Kidney (tissue), 14 donors: ENCODE results near the gene CCR5. TPM values are rescaled to one million over a fixed set of nuclear protein-coding genes. Genes with fewer than 3 reads are reported as not detected.

Experiments used
- DNase-seq, 5 donors: peaks; one replicate each; pipeline ENCODE4 v3.0.0-alpha.2; 2013 to 2020
- FAIRE-seq: peaks from 2 replicates; lab custom pipeline; 2012; peaks lifted over from hg19 to GRCh38; lab: Jason Lieb, UNC
- H3K27ac ChIP-seq, 2 donors: one replicate each; pipeline ENCODE4 v1.7.0; 2013; ENCODE audit warnings: low read depth in 2 of 2, low read length in 2 of 2, inconsistent platforms in 1 of 2
- H3K27me3 ChIP-seq: one replicate; pipeline ENCODE4 v1.7.1; 2013; ENCODE audit warnings: low read length, inconsistent platforms; ENCODE audit not compliant: control insufficient read depth, insufficient read depth
- H3K36me3 ChIP-seq, 3 donors: one replicate each; pipeline versions ENCODE4 v1.7.0 to v1.7.1; 2013; ENCODE audit warnings: low read length in 3 of 3, control low read depth in 1 of 3, inconsistent platforms in 1 of 3; ENCODE audit not compliant: insufficient read depth in 3 of 3, control insufficient read depth in 2 of 3
- H3K4me1 ChIP-seq, 3 donors: one replicate each; pipeline versions ENCODE4 v1.7.0 to v1.7.1; 2013; ENCODE audit warnings: low read length in 3 of 3, inconsistent platforms in 1 of 3, low read depth in 1 of 3; ENCODE audit not compliant: control insufficient read depth in 2 of 3, insufficient read depth in 2 of 3
- H3K4me3 ChIP-seq, 3 donors: one replicate each; pipeline versions ENCODE4 v1.7.0 to v1.8.1; 2013; ENCODE audit warnings: low read length in 3 of 3, control low read depth in 1 of 3, inconsistent platforms in 1 of 3
- H3K9ac ChIP-seq, 3 donors: one replicate each; pipeline versions ENCODE4 v1.7.0 to v1.7.1; 2013; ENCODE audit warnings: low read length in 3 of 3, control low read depth in 1 of 3, inconsistent platforms in 1 of 3
- H3K9me3 ChIP-seq, 3 donors: one replicate each; pipeline versions ENCODE4 v1.7.0 to v1.7.1; 2013; ENCODE audit warnings: low read length in 3 of 3, control low read depth in 1 of 3, inconsistent platforms in 1 of 3; ENCODE audit not compliant: control insufficient read depth in 2 of 3, insufficient read depth in 1 of 3
- intact Hi-C: fragments of 100-400 bp; cut with DNase I; formaldehyde crosslinking; loops from one replicate; pipeline ENCODE4 v1.11.1; 2022
- polyA plus RNA-seq: library from polyadenylated mRNA; stranded (reverse); fragments of 350-450 nt; fragmentation: Illumina TruSeq; extraction: RNeasy Lipid Tissue Mini Kit (QIAGEN cat#74804); gene quantifications from one replicate; pipeline ENCODE4 v1.2.3, GENCODE V29; 2014; ENCODE audit warnings: low read depth, low replicate concordance; ENCODE audit not compliant: insufficient read depth
- total RNA-seq: library from RNA; stranded (reverse); fragmentation: NEBNext Ultra II Directional; extraction: Animal tissue kit (Norgen Biotek cat#: 25700); gene quantifications from one replicate; pipeline ENCODE4 v1.2.1, GENCODE V29; 2021
- TF ChIP-seq, protein P1 (sequence below): IDR thresholded peaks from 3 replicates; pipeline ENCODE4 v1.5.1; 2012; ENCODE audit warnings: mild to moderate bottlenecking, moderate library complexity, borderline replicate concordance; ENCODE audit not compliant: insufficient read depth; ENCODE audit errors: extremely low read depth
- donor health status: control.
- donor health status: control.
- donor health status: control.
- donor health status: control.
- donor health status: control.
- donor health status: DM: yes; HTN: yes; CAD: no.
- donor health status: Normal renal cell carcinoma (clear cell type).

CCR5 gene
- total and polyA plus RNA-seq, 2 donors from 2014 or later, result 0.32 to 4.4 TPM

DNA sequence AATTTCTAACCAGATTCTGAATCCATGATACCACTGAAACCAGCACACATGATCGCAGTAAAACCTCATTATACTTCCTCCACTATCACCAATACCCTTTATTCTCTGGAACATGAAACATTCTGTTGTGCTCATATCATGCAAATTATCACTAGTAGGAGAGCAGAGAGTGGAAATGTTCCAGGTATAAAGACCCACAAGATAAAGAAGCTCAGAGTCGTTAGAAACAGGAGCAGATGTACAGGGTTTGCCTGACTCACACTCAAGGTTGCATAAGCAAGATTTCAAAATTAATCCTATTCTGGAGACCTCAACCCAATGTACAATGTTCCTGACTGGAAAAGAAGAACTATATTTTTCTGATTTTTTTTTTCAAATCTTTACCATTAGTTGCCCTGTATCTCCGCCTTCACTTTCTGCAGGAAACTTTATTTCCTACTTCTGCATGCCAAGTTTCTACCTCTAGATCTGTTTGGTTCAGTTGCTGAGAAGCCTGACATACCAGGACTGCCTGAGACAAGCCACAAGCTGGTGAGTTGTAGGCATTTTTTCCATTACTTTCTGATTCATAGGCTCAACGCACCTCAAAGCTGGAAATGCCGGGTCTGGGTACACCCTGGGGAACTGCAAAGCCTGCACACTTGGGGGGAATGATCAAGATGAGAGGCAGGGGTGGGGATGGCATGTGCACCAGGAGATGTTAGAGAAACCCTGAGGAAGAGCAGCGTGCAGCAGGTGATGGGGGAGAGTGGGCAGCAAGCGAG, 16.9 kb upstream of the CCR5 start, which contains the start of gene CCR2:
TSS of gene CCR2 (plus strand) at position 465 of the 764 bp plus-strand sequence. CDS start 3,417 bp downstream, outside the sequence.
- Histone ChIP-seq H3K4me1 (no peaks in the 10 kb centered on the region), H3K27ac (no peak within 1 kb of the TSS), H3K4me3 (no peak within 1 kb of the TSS), H3K36me3 (no peaks in the 10 kb centered on the region), H3K9ac (no peak within 1 kb of the TSS), H3K27me3 (no peaks in the 10 kb centered on the region), H3K9me3 (no peaks in the 10 kb centered on the region)
- TF ChIP-seq, protein P1, sequence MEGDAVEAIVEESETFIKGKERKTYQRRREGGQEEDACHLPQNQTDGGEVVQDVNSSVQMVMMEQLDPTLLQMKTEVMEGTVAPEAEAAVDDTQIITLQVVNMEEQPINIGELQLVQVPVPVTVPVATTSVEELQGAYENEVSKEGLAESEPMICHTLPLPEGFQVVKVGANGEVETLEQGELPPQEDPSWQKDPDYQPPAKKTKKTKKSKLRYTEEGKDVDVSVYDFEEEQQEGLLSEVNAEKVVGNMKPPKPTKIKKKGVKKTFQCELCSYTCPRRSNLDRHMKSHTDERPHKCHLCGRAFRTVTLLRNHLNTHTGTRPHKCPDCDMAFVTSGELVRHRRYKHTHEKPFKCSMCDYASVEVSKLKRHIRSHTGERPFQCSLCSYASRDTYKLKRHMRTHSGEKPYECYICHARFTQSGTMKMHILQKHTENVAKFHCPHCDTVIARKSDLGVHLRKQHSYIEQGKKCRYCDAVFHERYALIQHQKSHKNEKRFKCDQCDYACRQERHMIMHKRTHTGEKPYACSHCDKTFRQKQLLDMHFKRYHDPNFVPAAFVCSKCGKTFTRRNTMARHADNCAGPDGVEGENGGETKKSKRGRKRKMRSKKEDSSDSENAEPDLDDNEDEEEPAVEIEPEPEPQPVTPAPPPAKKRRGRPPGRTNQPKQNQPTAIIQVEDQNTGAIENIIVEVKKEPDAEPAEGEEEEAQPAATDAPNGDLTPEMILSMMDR, result no peak
- no peak for FAIRE-seq
- intact Hi-C loops, result no loop called here
- no peak for DNase-seq

DNA sequence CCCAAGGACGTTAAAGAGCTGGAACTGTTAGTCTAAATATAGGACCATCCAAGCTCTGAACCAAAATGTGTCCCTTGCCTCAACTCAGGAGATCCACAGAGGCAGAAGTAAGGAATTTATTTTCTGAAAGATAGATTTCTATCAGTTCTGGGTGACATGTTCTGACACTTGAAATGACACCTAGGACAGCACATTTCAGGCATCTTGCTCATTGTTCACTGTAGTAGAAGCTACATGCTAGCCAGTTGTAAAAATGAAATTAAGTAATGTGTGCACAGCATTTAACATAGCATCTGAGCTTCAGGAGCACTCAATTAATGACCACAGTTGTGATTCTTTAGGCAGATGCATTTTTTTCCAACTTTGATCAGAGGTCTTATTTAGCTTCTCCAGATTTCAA, 16.3 kb upstream of the CCR5 start:
- Histone ChIP-seq H3K27me3 (no peaks in the 10 kb centered on the region), H3K27ac (no peak overlapping the region), H3K9me3 (no peaks in the 10 kb centered on the region), H3K9ac (no peak overlapping the region), H3K36me3 (no peaks in the 10 kb centered on the region), H3K4me1 (no peaks in the 10 kb centered on the region), H3K4me3 (no peak overlapping the region)
- TF ChIP-seq, protein P1, result no peak
- DNase-seq, result no peak
- FAIRE-seq, result no peak
- intact Hi-C loops, result no loop called here

DNA sequence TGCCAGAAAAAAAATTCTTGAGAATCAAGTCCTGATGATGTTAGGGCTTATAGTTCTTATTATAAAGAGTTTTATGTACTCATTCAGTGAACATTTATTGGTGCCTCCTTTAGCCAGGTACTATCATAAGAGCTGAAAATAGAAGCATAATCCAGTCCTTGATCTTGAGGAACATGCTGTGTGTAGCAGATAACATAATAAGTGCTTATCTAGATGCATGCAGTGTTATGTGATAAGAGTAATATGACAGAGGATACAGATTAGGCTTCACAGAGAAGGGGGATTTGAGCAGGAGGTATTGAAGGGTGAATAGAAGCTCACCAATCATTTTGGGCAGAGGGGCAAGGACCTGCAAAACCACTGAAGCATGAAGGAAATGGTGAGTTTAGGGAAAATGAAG, 15.8 kb upstream of the CCR5 start:
- DNase-seq (no peak), FAIRE-seq (no peak)
- Histone ChIP-seq H3K27ac (no peak overlapping the region), H3K27me3 (no peaks in the 10 kb centered on the region), H3K9me3 (no peaks in the 10 kb centered on the region), H3K36me3 (no peaks in the 10 kb centered on the region), H3K4me1 (no peaks in the 10 kb centered on the region), H3K9ac (no peak overlapping the region), H3K4me3 (no peak overlapping the region)
- intact Hi-C loops, result no loop called here
- TF ChIP-seq, protein P1, result no peak
